Sigmoid colon (tissue), 4 donors: Measurements from ENCODE around the gene TMEM9.

Experiments
- EP300 ChIP-seq, 4 donors: sonication (generic); formaldehyde crosslinking; IDR thresholded peaks; one replicate each; pipeline ENCODE4 v1.6.1; 2017; ENCODE audit warnings: antibody characterized with exemption in 4 of 4
- POLR2A ChIP-seq, 2 donors: fragments of 450-650 bp; IDR thresholded peaks; one replicate each; pipeline ENCODE4 v1.6.1; 2016; ENCODE audit warnings: antibody characterized with exemption in 2 of 2, mild to moderate bottlenecking in 2 of 2, moderate library complexity in 2 of 2
- POLR2AphosphoS5 ChIP-seq, 4 donors: sonication (generic); formaldehyde crosslinking; IDR thresholded peaks; one replicate each; pipeline ENCODE4 v1.6.1; 2017; ENCODE audit warnings: antibody characterized with exemption in 4 of 4
- TF ChIP-seq, protein P1 (sequence below), 4 experiments: fragments of 450-650 bp in 3 of 4; fragments of 200-600 bp in 1 of 4; IDR thresholded peaks; one replicate each; pipeline ENCODE4 v1.5.1; 2016 to 2019; ENCODE audit warnings: antibody characterized with exemption in 4 of 4, mild to moderate bottlenecking in 3 of 4, moderate library complexity in 2 of 4

- TF ChIP-seq, protein P1, sequence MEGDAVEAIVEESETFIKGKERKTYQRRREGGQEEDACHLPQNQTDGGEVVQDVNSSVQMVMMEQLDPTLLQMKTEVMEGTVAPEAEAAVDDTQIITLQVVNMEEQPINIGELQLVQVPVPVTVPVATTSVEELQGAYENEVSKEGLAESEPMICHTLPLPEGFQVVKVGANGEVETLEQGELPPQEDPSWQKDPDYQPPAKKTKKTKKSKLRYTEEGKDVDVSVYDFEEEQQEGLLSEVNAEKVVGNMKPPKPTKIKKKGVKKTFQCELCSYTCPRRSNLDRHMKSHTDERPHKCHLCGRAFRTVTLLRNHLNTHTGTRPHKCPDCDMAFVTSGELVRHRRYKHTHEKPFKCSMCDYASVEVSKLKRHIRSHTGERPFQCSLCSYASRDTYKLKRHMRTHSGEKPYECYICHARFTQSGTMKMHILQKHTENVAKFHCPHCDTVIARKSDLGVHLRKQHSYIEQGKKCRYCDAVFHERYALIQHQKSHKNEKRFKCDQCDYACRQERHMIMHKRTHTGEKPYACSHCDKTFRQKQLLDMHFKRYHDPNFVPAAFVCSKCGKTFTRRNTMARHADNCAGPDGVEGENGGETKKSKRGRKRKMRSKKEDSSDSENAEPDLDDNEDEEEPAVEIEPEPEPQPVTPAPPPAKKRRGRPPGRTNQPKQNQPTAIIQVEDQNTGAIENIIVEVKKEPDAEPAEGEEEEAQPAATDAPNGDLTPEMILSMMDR (IDR thresholded peaks at IDR 0.05), result no peak
- TF ChIP-seq EP300 (IDR thresholded peaks at IDR 0.05) (no peak), POLR2A (IDR thresholded peaks at IDR 0.05) (no peak), POLR2AphosphoS5 (IDR thresholded peaks at IDR 0.05) (no peak)
Observed at GRCh38 chr1:201110138-201110537, 44.1 kb downstream of the TMEM9 start.
